ENCODE measurements around the gene MBD2. TPM values are rescaled to one million over a fixed set of nuclear protein-coding genes. Genes with fewer than 3 reads are reported as not detected.
"Not testable (repeated sequence)": the region's sequence is repeated elsewhere in the genome, so short reads cannot be mapped to it uniquely, and the experiment has no call there.

The MBD2 gene
- total RNA-seq, 1 experiment from 2014 or later, result 37.0 TPM

GRCh38 chr18:54261894-54262293 is 37.4 kb upstream of the MBD2 start:
- no peak overlapping the region for H3K4me2 ChIP-seq (ENCODE audit: low read length)
- H3K9me2 ChIP-seq (replicated peaks; ENCODE audit: low read length), result no peaks in the 10 kb centered on the region
- no peak overlapping the region for H3K4me3 ChIP-seq (ENCODE audit: low read length)
- H3K9me3 ChIP-seq (ENCODE audit: low read length), result no peaks in the 10 kb centered on the region
- no peak for TF ChIP-seq EZH2 (IDR thresholded peaks at IDR 0.05; ENCODE audit: low read length, unreplicated experiment)
- TF ChIP-seq CTCF (conservative IDR thresholded peaks at IDR 0.05; ENCODE audit: low read depth, low read length), result no peak
- no peak for TF ChIP-seq EZH2phosphoT487 (IDR thresholded peaks at IDR 0.05; ENCODE audit: borderline replicate concordance, low read length)
- H3K27me3 ChIP-seq (ENCODE audit: low read length), result no peaks in the 10 kb centered on the region
- intact Hi-C loops (cut with micrococcal nuclease), result no loop called here
- H2AFZ ChIP-seq (ENCODE audit: low read length), result no peak overlapping the region
- H3K36me3 ChIP-seq (ENCODE audit: low read depth, low read length), result no peaks in the 10 kb centered on the region
- peaks cover 10% of the 10 kb centered on the region for H3K4me1 ChIP-seq (ENCODE audit: insufficient read depth, low read length)
- ATAC-seq (no peak), DNase-seq (no peak)
- H3F3A ChIP-seq (ENCODE audit: low read length, unreplicated experiment), result no peaks in the 10 kb centered on the region
- POLR2A ChIA-PET (ENCODE audit: unreplicated experiment), result no interaction called here
- H3K79me2 ChIP-seq (ENCODE audit: low read length), result no peaks in the 10 kb centered on the region
- H3K27ac ChIP-seq (ENCODE audit: low read length), result no peak overlapping the region
- CTCF ChIA-PET, result no interaction called here
- BruUV-seq (replicated peaks), result no TSS peak
- no peak overlapping the region for H3K9ac ChIP-seq (ENCODE audit: low read length)
- no peaks in the 10 kb centered on the region for H4K20me1 ChIP-seq (ENCODE audit: low read length)

GRCh38 chr18:54260396-54261072 is 36.1 kb upstream of the MBD2 start:
- H3K9ac ChIP-seq (ENCODE audit: low read length), result no peak overlapping the region
- H3F3A ChIP-seq (ENCODE audit: low read length, unreplicated experiment), result no peaks in the 10 kb centered on the region
- intact Hi-C loops (cut with micrococcal nuclease), result no loop called here
- ChIA-PET CTCF (no interaction called here), POLR2A (ENCODE audit: unreplicated experiment) (no interaction called here)
- H4K20me1 ChIP-seq (ENCODE audit: low read length), result no peaks in the 10 kb centered on the region
- DNase-seq (peak; percentile 78), ATAC-seq (peak; percentile 53)
- no peak overlapping the region for H3K4me3 ChIP-seq (ENCODE audit: low read length)
- H3K4me2 ChIP-seq (ENCODE audit: low read length), result peak overlapping the region; percentile 8; the same call in 1 of the 2 replicates
- no peaks in the 10 kb centered on the region for H3K36me3 ChIP-seq (ENCODE audit: low read depth, low read length)
- no peak overlapping the region for H2AFZ ChIP-seq (ENCODE audit: low read length)
- H3K9me2 ChIP-seq (replicated peaks; ENCODE audit: low read length), result no peaks in the 10 kb centered on the region
- no peak for TF ChIP-seq CTCF (conservative IDR thresholded peaks at IDR 0.05; ENCODE audit: low read depth, low read length)
- TF ChIP-seq EZH2phosphoT487 (IDR thresholded peaks at IDR 0.05; ENCODE audit: borderline replicate concordance, low read length), result no peak
- TF ChIP-seq EZH2 (IDR thresholded peaks at IDR 0.05; ENCODE audit: low read length, unreplicated experiment), result no peak
- no peaks in the 10 kb centered on the region for H3K9me3 ChIP-seq (ENCODE audit: low read length)
- H3K4me1 ChIP-seq (ENCODE audit: insufficient read depth, low read length), result peaks cover 10% of the 10 kb centered on the region
- BruUV-seq (replicated peaks), result no TSS peak
- no peaks in the 10 kb centered on the region for H3K79me2 ChIP-seq (ENCODE audit: low read length)
- H3K27me3 ChIP-seq (ENCODE audit: low read length), result no peaks in the 10 kb centered on the region
- no peak overlapping the region for H3K27ac ChIP-seq (ENCODE audit: low read length)

- H3K9me3 ChIP-seq (ENCODE audit: low read length); intact Hi-C loops (cut with micrococcal nuclease); H4K20me1 ChIP-seq (ENCODE audit: low read length); H3K36me3 ChIP-seq (ENCODE audit: low read depth, low read length); H3K4me3 ChIP-seq (ENCODE audit: low read length); H3F3A ChIP-seq (ENCODE audit: low read length, unreplicated experiment); POLR2A ChIA-PET (ENCODE audit: unreplicated experiment); H3K27ac ChIP-seq (ENCODE audit: low read length); H3K79me2 ChIP-seq (ENCODE audit: low read length); DNase-seq; CTCF ChIA-PET; H3K4me2 ChIP-seq (ENCODE audit: low read length); BruUV-seq (replicated peaks); H3K9ac ChIP-seq (ENCODE audit: low read length); H3K27me3 ChIP-seq (ENCODE audit: low read length); H2AFZ ChIP-seq (ENCODE audit: low read length); H3K9me2 ChIP-seq (replicated peaks; ENCODE audit: low read length); ATAC-seq: not testable (repeated sequence)
- peaks cover 27% of the 10 kb centered on the region for H3K4me1 ChIP-seq (ENCODE audit: insufficient read depth, low read length)
These were observed 33.3 kb upstream of the MBD2 start for GRCh38 chr18:54257818-54258217.
